ENCODE results near the gene NUDT3.

- TF ChIP-seq, protein P1, sequence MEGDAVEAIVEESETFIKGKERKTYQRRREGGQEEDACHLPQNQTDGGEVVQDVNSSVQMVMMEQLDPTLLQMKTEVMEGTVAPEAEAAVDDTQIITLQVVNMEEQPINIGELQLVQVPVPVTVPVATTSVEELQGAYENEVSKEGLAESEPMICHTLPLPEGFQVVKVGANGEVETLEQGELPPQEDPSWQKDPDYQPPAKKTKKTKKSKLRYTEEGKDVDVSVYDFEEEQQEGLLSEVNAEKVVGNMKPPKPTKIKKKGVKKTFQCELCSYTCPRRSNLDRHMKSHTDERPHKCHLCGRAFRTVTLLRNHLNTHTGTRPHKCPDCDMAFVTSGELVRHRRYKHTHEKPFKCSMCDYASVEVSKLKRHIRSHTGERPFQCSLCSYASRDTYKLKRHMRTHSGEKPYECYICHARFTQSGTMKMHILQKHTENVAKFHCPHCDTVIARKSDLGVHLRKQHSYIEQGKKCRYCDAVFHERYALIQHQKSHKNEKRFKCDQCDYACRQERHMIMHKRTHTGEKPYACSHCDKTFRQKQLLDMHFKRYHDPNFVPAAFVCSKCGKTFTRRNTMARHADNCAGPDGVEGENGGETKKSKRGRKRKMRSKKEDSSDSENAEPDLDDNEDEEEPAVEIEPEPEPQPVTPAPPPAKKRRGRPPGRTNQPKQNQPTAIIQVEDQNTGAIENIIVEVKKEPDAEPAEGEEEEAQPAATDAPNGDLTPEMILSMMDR (IDR thresholded peaks at IDR 0.05): no peak
- no peak for TF ChIP-seq POLR2AphosphoS5 (IDR thresholded peaks at IDR 0.05)
- TF ChIP-seq POLR2A (IDR thresholded peaks at IDR 0.05): no peak
- TF ChIP-seq EP300 (IDR thresholded peaks at IDR 0.05): no peak
Measured at GRCh38 chr6:34393191-34393965, 909 bp upstream of the NUDT3 start.
